Endodermal cell (in vitro differentiated cells): ENCODE results near the gene PITPNC1. TPM values are rescaled to one million over a fixed set of nuclear protein-coding genes. Genes with fewer than 3 reads are reported as not detected.

ENCODE experiments used
- DNase-seq: peaks from one replicate; pipeline ENCODE4 v3.0.0-alpha.2; 2017
- H3K27ac ChIP-seq: 2 replicates; pipeline ENCODE4 v1.5.1; 2013; ENCODE audit warnings: mild to moderate bottlenecking, low read depth, low read length, moderate library complexity
- H3K27me3 ChIP-seq: 2 replicates; pipeline ENCODE4 v1.6.1; 2013; ENCODE audit warnings: mild to moderate bottlenecking, low read length, moderate library complexity; ENCODE audit not compliant: insufficient read depth, control insufficient read depth, poor library complexity, severe bottlenecking
- H3K36me3 ChIP-seq: 2 replicates; pipeline ENCODE4 v1.7.0; 2013; ENCODE audit warnings: mild to moderate bottlenecking, low read length, moderate library complexity; ENCODE audit not compliant: control insufficient read depth, insufficient read depth
- H3K4me1 ChIP-seq: one replicate; pipeline ENCODE4 v1.7.0; 2013; ENCODE audit warnings: low read length; ENCODE audit not compliant: control insufficient read depth, insufficient read depth
- H3K4me3 ChIP-seq: 2 replicates; pipeline ENCODE4 v1.5.1; 2013; ENCODE audit warnings: mild to moderate bottlenecking, low read length, moderate library complexity
- H3K9ac ChIP-seq: 2 replicates; pipeline ENCODE4 v1.6.1; 2013; ENCODE audit warnings: mild to moderate bottlenecking, low read length, moderate library complexity; ENCODE audit not compliant: poor library complexity, severe bottlenecking; ENCODE audit errors: extremely low read depth
- H3K9me3 ChIP-seq: 2 replicates; pipeline ENCODE4 v1.6.1; 2013; ENCODE audit warnings: mild to moderate bottlenecking, low read length, moderate library complexity; ENCODE audit not compliant: control insufficient read depth
- H3K27ac Mint-ChIP-seq: 2 replicates; pipeline ENCODE4 v1.8.0; 2020; ENCODE audit warnings: mixed read lengths
- H3K27me3 Mint-ChIP-seq: 2 replicates; pipeline ENCODE4 v1.8.0; 2021; ENCODE audit warnings: mild to moderate bottlenecking, mixed read lengths; ENCODE audit not compliant: insufficient read depth
- H3K36me3 Mint-ChIP-seq: 2 replicates; pipeline ENCODE4 v1.8.0; 2020; ENCODE audit warnings: low read depth, mixed read lengths
- H3K4me1 Mint-ChIP-seq: 2 replicates; pipeline ENCODE4 v1.8.0; 2020; ENCODE audit warnings: mixed read lengths
- H3K4me3 Mint-ChIP-seq: 2 replicates; pipeline ENCODE4 v1.8.0; 2020; ENCODE audit warnings: mild to moderate bottlenecking, moderate library complexity, mixed read lengths
- H3K9me3 Mint-ChIP-seq: 2 replicates; pipeline ENCODE4 v1.8.0; 2020; ENCODE audit warnings: mild to moderate bottlenecking, mixed read lengths
- CTCF ChIP-seq: fragments of 200-600 bp; sonication (generic); conservative IDR thresholded peaks from 2 replicates; pipeline ENCODE4 v1.5.0; 2021; ENCODE audit warnings: antibody characterized with exemption, mild to moderate bottlenecking
- whole genome bisulfite sequencing, 2 experiments: methylation state at CpG; one replicate each; pipeline versions ENCODE4 v1.1.5 to v1.1.7; 2013; ENCODE audit warnings: missing lambda C conversion rate in 2 of 2, mixed read lengths in 1 of 2; ENCODE audit not compliant: insufficient coverage in 1 of 2, insufficient read length in 1 of 2; 5-methylcytosine and 5-hydroxymethylcytosine counted together
- total RNA-seq, 2 donors: library from RNA; stranded (reverse); fragmentation: NEBNext Ultra II Directional in 1 of 2; extraction: Animal tissue kit (Norgen Biotek cat#: 25700) in 1 of 2; gene quantifications; 2 replicates in 1 of 2; 3 replicates in 1 of 2; pipeline ENCODE4 v1.2.1, GENCODE V29; 2021

Gene PITPNC1
- total RNA-seq, 2 donors from 2014 or later = 28.9 to 36.4 TPM

- no peak overlapping the region for H3K4me3 ChIP-seq
- H3K4me1 ChIP-seq = peaks cover 9% of the 10 kb centered on the region
- H3K36me3 ChIP-seq = no peaks in the 10 kb centered on the region
- peaks cover 4% of the 10 kb centered on the region for H3K36me3 Mint-ChIP-seq
- H3K27ac ChIP-seq = no peak overlapping the region
- H3K4me3 Mint-ChIP-seq = no peak overlapping the region
- WGBS, 2 experiments = 94 to 95% methylated on average over 8 of the region's 8 CpGs
- no peaks in the 10 kb centered on the region for H3K27me3 Mint-ChIP-seq
- peaks cover 32% of the 10 kb centered on the region for H3K4me1 Mint-ChIP-seq
- no peaks in the 10 kb centered on the region for H3K27me3 ChIP-seq
- peaks cover 9% of the 10 kb centered on the region for H3K9me3 Mint-ChIP-seq
- no peak overlapping the region for H3K9ac ChIP-seq
- peaks cover 4% of the 10 kb centered on the region for H3K9me3 ChIP-seq
- TF ChIP-seq CTCF = no peak
- DNase-seq = peak; percentile 27
- H3K27ac Mint-ChIP-seq = no peak overlapping the region
Measured at GRCh38 chr17:67506966-67507365, 129.9 kb downstream of the PITPNC1 start.

- H3K4me1 ChIP-seq = no peaks in the 10 kb centered on the region
- peaks cover 4% of the 10 kb centered on the region for H3K9me3 ChIP-seq
- Mint-ChIP-seq H3K36me3 (peaks cover 4% of the 10 kb centered on the region), H3K9me3 (peaks cover 9% of the 10 kb centered on the region), H3K4me3 (no peak overlapping the region), H3K4me1 (peaks cover 15% of the 10 kb centered on the region), H3K27me3 (no peaks in the 10 kb centered on the region), H3K27ac (peak overlapping the region; percentile 83)
- H3K9ac ChIP-seq = no peak overlapping the region
- H3K4me3 ChIP-seq = no peak overlapping the region
- H3K27me3 ChIP-seq = no peaks in the 10 kb centered on the region
- TF ChIP-seq CTCF = no peak
- WGBS, 2 experiments = 91 to 98% methylated on average over 5 to 10 of the region's 10 CpGs
- no peaks in the 10 kb centered on the region for H3K36me3 ChIP-seq
- no peak overlapping the region for H3K27ac ChIP-seq
- no peak for DNase-seq
Measured at GRCh38 chr17:67509390-67510287, 132.6 kb downstream of the PITPNC1 start.

DNA sequence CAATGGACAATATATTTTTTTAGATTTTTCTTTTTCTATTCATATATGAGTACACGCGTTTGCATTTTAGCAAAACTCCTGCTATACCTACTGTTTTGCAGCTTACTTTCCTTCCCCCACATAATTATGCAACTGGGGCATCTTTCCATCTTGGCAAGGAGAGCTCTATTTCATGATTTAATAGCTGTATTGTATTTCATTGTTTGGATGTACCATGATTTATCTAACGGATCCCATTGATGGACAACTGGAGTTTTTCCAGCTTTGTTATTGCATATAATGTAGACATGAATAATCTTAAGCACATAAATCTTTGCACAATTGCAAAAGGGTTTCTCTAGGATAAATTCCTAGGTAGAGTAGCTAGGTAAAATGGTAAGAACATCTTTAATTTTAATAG, 133.9 kb downstream of the PITPNC1 start:
- 96% methylated on average over 3 of the region's 3 CpGs; no CpG with 5 or more reads in 1 of the 2 experiments for WGBS, 2 experiments

More for the DNA sequence above, 133.9 kb downstream of the PITPNC1 start:
- Mint-ChIP-seq H3K27me3 (no peaks in the 10 kb centered on the region), H3K4me1 (peaks cover 17% of the 10 kb centered on the region), H3K27ac (no peak overlapping the region), H3K4me3 (no peak overlapping the region), H3K9me3 (peaks cover 9% of the 10 kb centered on the region), H3K36me3 (peaks cover 4% of the 10 kb centered on the region)
- peaks cover 4% of the 10 kb centered on the region for H3K4me1 ChIP-seq
- DNase-seq = no peak
- H3K4me3 ChIP-seq = no peak overlapping the region
- TF ChIP-seq CTCF = no peak
- peaks cover 4% of the 10 kb centered on the region for H3K9me3 ChIP-seq
- no peak overlapping the region for H3K9ac ChIP-seq
- no peaks in the 10 kb centered on the region for H3K36me3 ChIP-seq
- no peak overlapping the region for H3K27ac ChIP-seq
- H3K27me3 ChIP-seq = no peaks in the 10 kb centered on the region
